K562 (cell line): ENCODE measurements around the gene NEK5. TPM values are rescaled to one million over a fixed set of nuclear protein-coding genes. Genes with fewer than 3 reads are reported as not detected.

Experiments
- BHLHE40 ChIP-seq: IDR thresholded peaks from 2 replicates; pipeline ENCODE4 v1.6.1; 2011; ENCODE audit warnings: low read length, improper control_type of control experiment
- C11orf30 ChIP-seq: fragments of 450-650 bp; IDR thresholded peaks from 2 replicates; pipeline ENCODE4 v1.6.1; 2016; ENCODE audit warnings: low read depth, mild to moderate bottlenecking
- CSDE1 ChIP-seq, 2 experiments: fragments of 450-650 bp; IDR thresholded peaks; 2 replicates each; pipeline ENCODE4 v1.6.1; 2016; ENCODE audit warnings: mild to moderate bottlenecking in 1 of 2
- DIDO1 ChIP-seq: fragments of 450-650 bp; IDR thresholded peaks from 2 replicates; pipeline ENCODE4 v1.6.1; 2016; ENCODE audit warnings: low read depth, missing biosample characterization, missing genetic modification characterization
- ELF1 ChIP-seq: fragments of 200-800 bp; sonication (Bioruptor generic); IDR thresholded peaks from 2 replicates; pipeline ENCODE4 v1.6.1; 2016; ENCODE audit warnings: missing genetic modification characterization, missing compliant biosample characterization
- FOXJ2 ChIP-seq: fragments of 200-800 bp; sonication (Bioruptor generic); IDR thresholded peaks from 2 replicates; pipeline ENCODE4 v1.6.1; 2016; ENCODE audit warnings: missing genetic modification characterization, missing compliant biosample characterization
- FOXM1 ChIP-seq, 2 experiments: fragments of 450-650 bp in 1 of 2; sonication (generic) in 1 of 2; formaldehyde crosslinking in 1 of 2; IDR thresholded peaks; 2 replicates each; pipeline versions ENCODE4 v1.6.1 to v1.9.0; 2017 to 2022; ENCODE audit warnings: low read depth in 2 of 2, mild to moderate bottlenecking in 2 of 2, missing genetic modification reagents in 1 of 2, moderate library complexity in 1 of 2
- FUS ChIP-seq: fragments of 200-400 bp; formaldehyde crosslinking; optimal IDR thresholded peaks from 2 replicates; pipeline ENCODE3; 2017; ENCODE audit warnings: low read depth, low read length
- HMGN3 ChIP-seq: IDR thresholded peaks from 2 replicates; pipeline ENCODE4 v1.6.1; 2011; ENCODE audit warnings: borderline replicate concordance, low read depth, mild to moderate bottlenecking, mixed read lengths, low read length; ENCODE audit not compliant: insufficient read length; ENCODE audit errors: extremely low read depth
- JUN ChIP-seq, 2 experiments: sonication (generic) in 1 of 2; formaldehyde crosslinking in 1 of 2; IDR thresholded peaks; 2 replicates each; pipeline versions ENCODE4 v1.6.1 to v1.8.0; 2012 to 2022; ENCODE audit warnings: borderline replicate concordance in 2 of 2, mild to moderate bottlenecking in 2 of 2, improper control_type of control experiment in 1 of 2, low read depth in 1 of 2, low read length in 1 of 2, missing genetic modification reagents in 1 of 2
- MIER1 ChIP-seq: fragments of 450-650 bp; IDR thresholded peaks from 2 replicates; pipeline ENCODE4 v1.6.1; 2016; ENCODE audit warnings: antibody characterized with exemption, mild to moderate bottlenecking, low read depth
- MTF1 ChIP-seq: fragments of 250-450 bp; sonication (Bioruptor Pico); IDR thresholded peaks from 2 replicates; pipeline ENCODE4 v1.9.0; 2021; ENCODE audit warnings: moderate library complexity, mild to moderate bottlenecking, inconsistent platforms, borderline replicate concordance
- NONO ChIP-seq, 2 experiments: fragments of 200-400 bp in 1 of 2; fragments of 450-650 bp in 1 of 2; formaldehyde crosslinking in 1 of 2; IDR thresholded peaks; 2 replicates each; pipeline ENCODE4 v1.6.1; 2017; ENCODE audit warnings: low read depth in 2 of 2, mild to moderate bottlenecking in 2 of 2, moderate library complexity in 2 of 2, low read length in 1 of 2
- PTBP1 ChIP-seq: fragments of 200-400 bp; formaldehyde crosslinking; IDR thresholded peaks from 2 replicates; pipeline ENCODE4 v1.6.1; 2017; ENCODE audit warnings: low read depth, low read length
- RBM22 ChIP-seq: fragments of 200-400 bp; formaldehyde crosslinking; IDR thresholded peaks from 2 replicates; pipeline ENCODE4 v1.6.1; 2018; ENCODE audit warnings: low read length, low read depth; ENCODE audit not compliant: poor library complexity, severe bottlenecking
- SMAD3 ChIP-seq: fragments of 450-650 bp; formaldehyde crosslinking; conservative IDR thresholded peaks from 2 replicates; pipeline ENCODE4 v1.4.0; 2020; ENCODE audit warnings: mild to moderate bottlenecking
- SMARCE1 ChIP-seq: fragments of 450-650 bp; IDR thresholded peaks from 2 replicates; pipeline ENCODE4 v1.7.1; 2016; ENCODE audit warnings: mild to moderate bottlenecking
- SREBF2 ChIP-seq: sonication (generic); formaldehyde crosslinking; IDR thresholded peaks from 2 replicates; pipeline ENCODE4 v1.4.0; 2020; ENCODE audit warnings: mild to moderate bottlenecking, missing genetic modification reagents
- ZNF644 ChIP-seq: fragments of 200-800 bp; sonication (Bioruptor generic); IDR thresholded peaks from 2 replicates; pipeline ENCODE4 v1.6.1; 2016; ENCODE audit warnings: low read depth, missing genetic modification characterization, missing compliant biosample characterization
- ZNF695 ChIP-seq: fragments of 450-650 bp; formaldehyde crosslinking; IDR thresholded peaks from 2 replicates; pipeline ENCODE4 v1.4.0; 2020; ENCODE audit warnings: mild to moderate bottlenecking, moderate library complexity
- ZNF764 ChIP-seq: fragments of 250-450 bp; sonication (Bioruptor Pico); IDR thresholded peaks from 2 replicates; pipeline ENCODE4 v1.4.0; 2020; ENCODE audit warnings: low read depth, mild to moderate bottlenecking, moderate library complexity
- polyA plus RNA-seq, 8 experiments: library from polyadenylated mRNA; depleted of rRNA in 4 of 8; stranded (reverse) in 5 of 8; unstranded in 3 of 8; fragments of >200 nt; fragmentation: Nextera tagmentation in 2 of 8; fragmentation: Illumina TruSeq in 1 of 8; extraction: Ambion mirVana in 2 of 8; extraction: Trizol in 1 of 8; gene quantifications; 2 replicates each; pipeline versions ENCODE4 v1.2.1 to v1.2.3, GENCODE V29; 2011 to 2014; ENCODE audit warnings: inconsistent platforms in 1 of 8, missing spikeins in 1 of 8
- total RNA-seq, 7 experiments: library from RNA; depleted of rRNA in 6 of 7; stranded (reverse); fragments of >200 nt in 6 of 7; fragmentation: Illumina TruSeq in 2 of 7; extraction: Trizol in 2 of 7; gene quantifications; 2 replicates each; pipeline versions ENCODE4 v1.2.1 to v1.2.3, GENCODE V29; 2011 to 2021; ENCODE audit warnings: low replicate concordance in 1 of 7
- TF ChIP-seq, protein P1 (sequence below): fragments of 450-650 bp; IDR thresholded peaks from 2 replicates; pipeline ENCODE4 v1.6.1; 2016; ENCODE audit warnings: missing biosample characterization, missing genetic modification characterization
- TF ChIP-seq, protein P2 (sequence below), 2 experiments: fragments of 200-800 bp in 1 of 2; sonication (Bioruptor generic) in 1 of 2; sonication (generic) in 1 of 2; formaldehyde crosslinking in 1 of 2; IDR thresholded peaks in 1 of 2; conservative IDR thresholded peaks in 1 of 2; 2 replicates each; pipeline versions ENCODE4 v1.5.0 to v1.6.1; 2016 to 2020; ENCODE audit warnings: missing compliant biosample characterization in 1 of 2, missing genetic modification characterization in 1 of 2, missing genetic modification reagents in 1 of 2
- TF ChIP-seq, protein P3 (sequence below): sonication (generic); formaldehyde crosslinking; IDR thresholded peaks from 2 replicates; pipeline ENCODE4 v1.8.0; 2022; ENCODE audit warnings: mild to moderate bottlenecking, missing genetic modification reagents

NEK5 gene
- total and polyA plus RNA-seq, 9 of the 15 experiments (the other 6 are each of a cell fraction or from before 2014, with no cell fraction given), result 0.09 to 0.44 (median 0.33) TPM

DNA sequence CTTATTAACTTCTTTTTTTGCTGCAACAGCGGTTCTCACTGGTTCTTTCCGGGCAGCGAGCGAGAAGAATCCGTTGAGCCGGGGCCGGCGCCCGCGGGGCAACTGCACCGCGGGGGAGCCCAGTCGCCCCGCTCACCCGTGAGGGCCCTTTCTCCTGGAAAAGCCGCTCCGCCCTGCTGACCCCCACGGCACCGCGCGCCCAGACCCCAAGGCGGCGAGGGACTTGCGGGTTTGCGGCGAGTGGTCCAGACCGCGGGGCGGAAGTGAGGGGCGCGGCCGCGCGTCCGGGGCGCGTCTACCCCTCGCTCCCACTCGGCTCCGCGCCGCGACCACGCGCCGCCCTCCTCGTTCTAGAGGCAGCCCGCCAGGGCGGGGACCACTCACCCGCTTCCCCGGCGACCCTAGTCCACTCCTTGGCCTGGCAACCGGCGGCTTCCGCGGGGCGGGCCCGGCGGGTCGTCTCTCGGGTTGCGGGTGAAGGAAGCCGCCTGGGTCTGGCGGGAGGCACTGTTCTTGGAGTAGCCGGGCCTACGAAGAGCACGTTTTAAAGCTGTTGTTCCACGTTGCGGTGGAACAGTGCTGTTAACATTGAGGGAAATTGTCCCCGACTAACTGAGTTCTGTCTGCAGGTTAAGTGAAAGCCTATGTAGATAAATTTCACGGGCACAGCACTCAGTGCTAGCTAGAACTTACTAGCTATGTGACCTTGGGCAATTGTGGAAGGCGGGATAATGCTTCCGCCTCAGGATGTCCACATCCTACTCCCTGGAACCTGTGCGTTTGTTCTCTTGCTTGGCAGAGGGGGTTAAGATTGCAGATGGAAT is 30.5 kb upstream of the NEK5 start, which contains the start of gene NEK3 (continued):
- TF ChIP-seq PTBP1 (no peak), FOXM1 (IDR thresholded peaks at IDR 0.05; ENCODE audit: low read depth) (no peak), FOXM1 (CRISPR knock-in tag; IDR thresholded peaks at IDR 0.05; ENCODE audit: low read depth) (no peak), HMGN3 (peak; percentile 21), SMAD3 (CRISPR knock-in tag) (no peak), FOXJ2 (tag) (no peak), DIDO1 (no peak), MTF1 (CRISPR knock-in tag) (no peak), SMARCE1 (no peak), MIER1 (no peak), CSDE1 (IDR thresholded peaks at IDR 0.05) (no peak), RBM22 (peak; percentile 24), NONO (IDR thresholded peaks at IDR 0.05; ENCODE audit: low read depth in 2 of 2, low read length in 1 of 2) (no peak), C11orf30 (peak; percentile 33; the same call in 1 of the 2 replicates), ZNF644 (tag) (no peak), SREBF2 (CRISPR knock-in tag) (no peak), FUS (no peak), ELF1 (tag) (peak; percentile 50; the same call in 1 of the 2 replicates), ZNF764 (CRISPR knock-in tag) (no peak), BHLHE40 (peak; percentile 42; the same call in 1 of the 2 replicates), ZNF695 (CRISPR knock-in tag) (no peak), JUN (IDR thresholded peaks at IDR 0.05; ENCODE audit: borderline replicate concordance, low read depth, low read length) (peak; percentile 28; the same call in 1 of the 2 replicates), JUN (CRISPR knock-in tag; IDR thresholded peaks at IDR 0.05; ENCODE audit: borderline replicate concordance) (no peak)
- TF ChIP-seq, protein P1, sequence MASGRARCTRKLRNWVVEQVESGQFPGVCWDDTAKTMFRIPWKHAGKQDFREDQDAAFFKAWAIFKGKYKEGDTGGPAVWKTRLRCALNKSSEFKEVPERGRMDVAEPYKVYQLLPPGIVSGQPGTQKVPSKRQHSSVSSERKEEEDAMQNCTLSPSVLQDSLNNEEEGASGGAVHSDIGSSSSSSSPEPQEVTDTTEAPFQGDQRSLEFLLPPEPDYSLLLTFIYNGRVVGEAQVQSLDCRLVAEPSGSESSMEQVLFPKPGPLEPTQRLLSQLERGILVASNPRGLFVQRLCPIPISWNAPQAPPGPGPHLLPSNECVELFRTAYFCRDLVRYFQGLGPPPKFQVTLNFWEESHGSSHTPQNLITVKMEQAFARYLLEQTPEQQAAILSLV (tag), result no peak
- TF ChIP-seq, protein P2, sequence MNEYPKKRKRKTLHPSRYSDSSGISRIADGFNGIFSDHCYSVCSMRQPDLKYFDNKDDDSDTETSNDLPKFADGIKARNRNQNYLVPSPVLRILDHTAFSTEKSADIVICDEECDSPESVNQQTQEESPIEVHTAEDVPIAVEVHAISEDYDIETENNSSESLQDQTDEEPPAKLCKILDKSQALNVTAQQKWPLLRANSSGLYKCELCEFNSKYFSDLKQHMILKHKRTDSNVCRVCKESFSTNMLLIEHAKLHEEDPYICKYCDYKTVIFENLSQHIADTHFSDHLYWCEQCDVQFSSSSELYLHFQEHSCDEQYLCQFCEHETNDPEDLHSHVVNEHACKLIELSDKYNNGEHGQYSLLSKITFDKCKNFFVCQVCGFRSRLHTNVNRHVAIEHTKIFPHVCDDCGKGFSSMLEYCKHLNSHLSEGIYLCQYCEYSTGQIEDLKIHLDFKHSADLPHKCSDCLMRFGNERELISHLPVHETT (CRISPR knock-in tag; conservative IDR thresholded peaks at IDR 0.05 in 1 of 2, IDR thresholded peaks at IDR 0.05 in 1 of 2), result no peak
- TF ChIP-seq, protein P3, sequence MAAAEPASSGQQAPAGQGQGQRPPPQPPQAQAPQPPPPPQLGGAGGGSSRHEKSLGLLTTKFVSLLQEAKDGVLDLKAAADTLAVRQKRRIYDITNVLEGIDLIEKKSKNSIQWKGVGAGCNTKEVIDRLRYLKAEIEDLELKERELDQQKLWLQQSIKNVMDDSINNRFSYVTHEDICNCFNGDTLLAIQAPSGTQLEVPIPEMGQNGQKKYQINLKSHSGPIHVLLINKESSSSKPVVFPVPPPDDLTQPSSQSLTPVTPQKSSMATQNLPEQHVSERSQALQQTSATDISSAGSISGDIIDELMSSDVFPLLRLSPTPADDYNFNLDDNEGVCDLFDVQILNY (CRISPR knock-in tag), result 0 out of 2 replicates have a peak, but pooled peaks have one; percentile 27
